Measurements from ENCODE around the gene SLC25A38.

GRCh38 chr3:39378088-39378487, 5.1 kb upstream of the SLC25A38 start:
- peak; percentile 54 to 89 (median 86) for TF ChIP-seq CTCF (IDR thresholded peaks at IDR 0.05 in 2 of 3, conservative IDR thresholded peaks at IDR 0.05 in 1 of 3; ENCODE audit: borderline replicate concordance in 1 of 3, insufficient read depth in 1 of 3, low read depth in 2 of 3, low read length in 2 of 3)
- TF ChIP-seq POLR2A (IDR thresholded peaks at IDR 0.05; ENCODE audit: borderline replicate concordance, extremely low read depth, insufficient read depth, insufficient read length), result no peak
- no peak for TF ChIP-seq ZNF274 (IDR thresholded peaks at IDR 0.05; ENCODE audit: low read depth, low read length)
- peak; percentile 73 for TF ChIP-seq RAD21 (IDR thresholded peaks at IDR 0.05; ENCODE audit: low read depth)
- TF ChIP-seq CEBPB (IDR thresholded peaks at IDR 0.05; ENCODE audit: low read depth), result no peak

Data from HCT116 (cell line).